Thyroid gland (tissue), 4 donors: ENCODE measurements around the gene TTC12. TPM values are rescaled to one million over a fixed set of nuclear protein-coding genes. Genes with fewer than 3 reads are reported as not detected.
A peak's percentile ranks its signal among the peaks of the same experiment; 100 is the strongest.

Experiments
- DNase-seq, 2 donors: peaks; one replicate each; pipeline ENCODE4 v3.0.0-alpha.2; 2019
- H3K27ac ChIP-seq, 3 donors: fragments of 200-600 bp; sonication (generic); 1 replicate in 2 of 3; 2 replicates in 1 of 3; pipeline ENCODE4 v1.5.1; 2016 to 2019; ENCODE audit warnings: mild to moderate bottlenecking in 1 of 3, moderate library complexity in 1 of 3
- H3K27me3 ChIP-seq: fragments of 200-600 bp; sonication (generic); one replicate; pipeline ENCODE4 v1.5.1; 2019
- H3K36me3 ChIP-seq, 2 donors: fragments of 200-600 bp; sonication (generic); one replicate each; pipeline ENCODE4 v1.5.1; 2016 to 2019
- H3K4me1 ChIP-seq, 2 donors: fragments of 200-600 bp; sonication (generic); one replicate each; pipeline ENCODE4 v1.5.1; 2017 to 2019
- H3K4me3 ChIP-seq, 3 donors: fragments of 200-600 bp; sonication (generic); replicated peaks in 1 of 3; 1 replicate in 2 of 3; 2 replicates in 1 of 3; pipeline ENCODE4 v1.5.1; 2016; ENCODE audit warnings: mild to moderate bottlenecking in 1 of 3
- H3K9me3 ChIP-seq: fragments of 200-600 bp; sonication (generic); one replicate; pipeline ENCODE4 v1.5.1; 2017
- CTCF ChIP-seq, 6 experiments: fragments of 200-600 bp in 3 of 6; fragments of 450-650 bp in 3 of 6; sonication (generic) in 3 of 6; IDR thresholded peaks; one replicate each; pipeline ENCODE4 v1.5.1; 2016 to 2019; ENCODE audit warnings: antibody characterized with exemption in 6 of 6, mild to moderate bottlenecking in 2 of 6, inconsistent platforms in 1 of 6, moderate library complexity in 1 of 6
- POLR2A ChIP-seq, 2 donors: fragments of 450-650 bp; IDR thresholded peaks; one replicate each; pipeline ENCODE4 v1.6.1; 2017; ENCODE audit warnings: antibody characterized with exemption in 2 of 2, mild to moderate bottlenecking in 2 of 2, moderate library complexity in 1 of 2
- WGBS, 2 donors: methylation state at CpG; one replicate each; pipeline ENCODE4 v1.1.5; 2017; 5-methylcytosine and 5-hydroxymethylcytosine counted together
- intact Hi-C: fragments of 100-400 bp; cut with DNase I; formaldehyde crosslinking; loops from one replicate; pipeline ENCODE4 v1.15.1; 2023
- total RNA-seq, 4 donors: library from RNA; depleted of rRNA; stranded (reverse); fragments of >200 nt; gene quantifications; one replicate each; pipeline ENCODE4 v1.2.3, GENCODE V29; 2016

The TTC12 gene
- total RNA-seq, 4 donors from 2014 or later, result 30.8 to 45.6 (median 36.8) TPM

- H3K27me3 ChIP-seq, result no peaks in the 10 kb centered on the region
- intact Hi-C loops, result no loop called here
- 61 to 71% methylated on average over 2 of the region's 2 CpGs for WGBS, 2 donors
- H3K27ac ChIP-seq, result no peak overlapping the region
- no peaks in the 10 kb centered on the region for H3K9me3 ChIP-seq
- DNase-seq, result no peak
- TF ChIP-seq CTCF (IDR thresholded peaks at IDR 0.05), result no peak
- no peak for TF ChIP-seq POLR2A (IDR thresholded peaks at IDR 0.05)
- H3K36me3 ChIP-seq, result no peaks in the 10 kb centered on the region
- no peak overlapping the region for H3K4me3 ChIP-seq
- no peaks in the 10 kb centered on the region for H3K4me1 ChIP-seq
Measured at GRCh38 chr11:113308601-113309000, 5.8 kb upstream of the TTC12 start.

- no peak for DNase-seq
- Histone ChIP-seq H3K4me1 (peaks cover 6 to 14% of the 10 kb centered on the region in 2 donors), H3K9me3 (no peaks in the 10 kb centered on the region), H3K27ac (no peak overlapping the region), H3K4me3 (no peak overlapping the region), H3K36me3 (no peaks in the 10 kb centered on the region), H3K27me3 (no peaks in the 10 kb centered on the region)
- no peak for TF ChIP-seq POLR2A (IDR thresholded peaks at IDR 0.05)
- intact Hi-C loops, result no loop called here
- 91 to 93% methylated on average over 1 of the region's 1 CpG for WGBS, 2 donors
Measured at GRCh38 chr11:113311536-113311935, 2.8 kb upstream of the TTC12 start.

DNA sequence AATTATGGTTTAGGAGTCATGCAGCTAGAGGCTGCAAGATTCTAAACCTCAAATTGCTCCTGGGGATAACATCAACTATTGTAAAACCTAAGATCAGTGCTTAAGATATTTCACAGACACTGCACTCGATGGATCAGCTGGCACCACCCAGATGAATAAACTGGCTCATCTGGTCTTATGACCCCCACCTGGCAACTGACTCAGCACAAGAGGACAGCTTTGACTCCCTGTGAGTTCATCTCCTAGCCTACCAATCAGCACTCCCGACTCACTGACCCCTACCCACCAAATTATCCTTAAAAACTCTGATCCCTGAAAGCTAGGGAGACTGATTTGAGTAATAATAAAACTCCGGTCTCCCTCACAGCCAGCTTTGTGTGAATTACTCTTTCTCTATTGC is 782 bp upstream of the TTC12 start:
- H3K4me1 ChIP-seq, result peaks cover 6 to 14% of the 10 kb centered on the region in 2 donors
- no peak for DNase-seq
- H3K9me3 ChIP-seq, result no peaks in the 10 kb centered on the region
- TF ChIP-seq POLR2A (IDR thresholded peaks at IDR 0.05) (no peak), CTCF (IDR thresholded peaks at IDR 0.05) (no peak)
- WGBS, 2 donors, result 90% methylated on average over 3 of the region's 3 CpGs
- intact Hi-C loops, result no loop called here
- no peak overlapping the region for H3K4me3 ChIP-seq
- H3K36me3 ChIP-seq, result no peaks in the 10 kb centered on the region
- no peak overlapping the region for H3K27ac ChIP-seq
- H3K27me3 ChIP-seq, result no peaks in the 10 kb centered on the region

DNA sequence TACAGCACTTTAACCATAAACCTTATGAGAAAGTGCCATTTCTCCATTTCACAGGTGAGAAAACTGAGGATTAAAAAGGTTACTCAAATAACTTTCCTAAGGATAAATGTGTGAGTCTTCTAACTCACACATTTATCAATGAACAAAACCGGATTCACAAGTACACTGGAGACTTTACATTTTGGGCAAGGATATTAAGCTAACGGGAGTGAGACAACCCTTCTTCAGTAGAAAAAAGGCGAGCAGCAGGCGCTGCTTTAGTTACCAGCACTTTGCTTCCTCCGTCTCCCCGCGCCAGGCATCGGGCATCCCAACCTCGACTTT is 356 bp upstream of the TTC12 start:
- no peak for TF ChIP-seq CTCF (IDR thresholded peaks at IDR 0.05)
- TF ChIP-seq POLR2A (IDR thresholded peaks at IDR 0.05), result no peak
- H3K27me3 ChIP-seq, result no peaks in the 10 kb centered on the region
- H3K36me3 ChIP-seq, result peaks cover 0 to under 1% of the 10 kb centered on the region in 2 donors
- WGBS, 2 donors, result 11 to 18% methylated on average over 4 to 9 of the region's 9 CpGs
- no peaks in the 10 kb centered on the region for H3K9me3 ChIP-seq
- H3K4me1 ChIP-seq, result peaks cover 6 to 14% of the 10 kb centered on the region in 2 donors
- no peak for DNase-seq
- peak overlapping the region in 1 of 3 donors; percentile 66 for H3K4me3 ChIP-seq
- intact Hi-C loops, result no loop called here
- peak overlapping the region in 1 of 3 donors; percentile 82 for H3K27ac ChIP-seq

GRCh38 chr11:113315811-113316210 is 1.4 kb downstream of the TTC12 start:
- no peak overlapping the region for H3K4me3 ChIP-seq
- H3K9me3 ChIP-seq, result no peaks in the 10 kb centered on the region
- H3K27ac ChIP-seq, result no peak overlapping the region
- H3K36me3 ChIP-seq, result peaks cover 0 to 4% of the 10 kb centered on the region in 2 donors
- H3K27me3 ChIP-seq, result no peaks in the 10 kb centered on the region
- TF ChIP-seq POLR2A (IDR thresholded peaks at IDR 0.05), result no peak
- no peak for TF ChIP-seq CTCF (IDR thresholded peaks at IDR 0.05)
- H3K4me1 ChIP-seq, result peaks cover 6 to 14% of the 10 kb centered on the region in 2 donors
- 69 to 76% methylated on average over 6 of the region's 6 CpGs for WGBS, 2 donors
- intact Hi-C loops, result no loop called here
- DNase-seq, result no peak

DNA sequence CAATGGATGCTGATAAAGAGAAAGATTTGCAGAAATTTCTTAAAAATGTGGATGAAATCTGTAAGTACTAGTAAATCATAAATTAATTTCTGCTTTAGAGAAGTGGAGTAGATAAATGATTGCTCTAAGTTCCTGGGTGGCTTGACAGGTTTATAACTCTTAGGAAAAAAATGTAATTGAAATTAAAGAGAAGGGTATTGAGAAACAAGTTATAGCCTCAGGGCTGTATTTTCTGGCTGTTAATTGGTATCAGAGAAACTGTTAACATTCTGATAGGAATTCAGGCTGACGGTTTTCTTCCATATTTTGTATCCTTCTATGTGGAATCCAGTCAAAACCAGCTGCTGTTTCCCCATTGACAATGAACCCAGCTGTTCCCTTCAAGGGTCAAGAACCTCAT is 1.9 kb downstream of the TTC12 start:
- 87 to 91% methylated on average over 1 of the region's 1 CpG for WGBS, 2 donors
- intact Hi-C loops, result no loop called here
- Histone ChIP-seq H3K9me3 (no peaks in the 10 kb centered on the region), H3K27ac (no peak overlapping the region), H3K4me3 (no peak overlapping the region), H3K27me3 (no peaks in the 10 kb centered on the region), H3K4me1 (peaks cover 6 to 14% of the 10 kb centered on the region in 2 donors), H3K36me3 (peaks cover 0 to 4% of the 10 kb centered on the region in 2 donors)
- DNase-seq, result no peak
- no peak for TF ChIP-seq POLR2A (IDR thresholded peaks at IDR 0.05)
- no peak for TF ChIP-seq CTCF (IDR thresholded peaks at IDR 0.05)
